Measurements from ENCODE around the gene ARL6IP5.
A peak's percentile ranks its signal among the peaks of the same experiment; 100 is the strongest.

The ARL6IP5 gene

DNA sequence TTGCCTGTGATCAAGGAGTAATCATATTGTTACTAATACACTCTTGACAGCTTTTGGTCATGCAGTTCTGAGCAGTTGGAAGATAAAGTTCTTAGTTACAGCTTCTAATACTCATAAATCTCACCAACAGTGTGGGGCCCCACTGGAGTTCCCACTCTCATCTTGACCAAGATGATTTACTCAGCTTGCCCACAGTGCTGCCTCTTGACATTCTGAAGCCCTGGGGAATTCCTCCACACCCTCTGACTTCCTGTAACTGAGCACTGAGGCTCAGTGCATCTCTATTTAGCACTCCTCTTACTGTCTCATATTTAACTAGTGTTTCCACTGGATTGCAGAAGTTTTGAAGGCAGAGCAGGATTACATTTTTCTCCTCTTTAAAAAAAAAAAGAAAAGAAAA is 1.9 kb upstream of the ARL6IP5 start:
- Histone ChIP-seq H3K4ac (ENCODE audit: low read depth, low read length) (no peak overlapping the region), H3K4me1 (ENCODE audit: control insufficient read depth, low read depth, low read length) (peaks cover 7% of the 10 kb centered on the region), H4K5ac (ENCODE audit: low read length) (no peak overlapping the region), H3K36me3 (ENCODE audit: control insufficient read depth, insufficient read depth, low read length) (no peaks in the 10 kb centered on the region), H2AK5ac (ENCODE audit: low read length) (no peak overlapping the region), H3K79me1 (ENCODE audit: low read length) (peaks cover 1% of the 10 kb centered on the region), H3K27me3 (ENCODE audit: insufficient read depth, low read length, poor library complexity) (no peaks in the 10 kb centered on the region), H3K23ac (ENCODE audit: low read length) (no peak overlapping the region), H3K27ac (ENCODE audit: low read depth, low read length) (no peak overlapping the region), H3K79me2 (ENCODE audit: control insufficient read depth, insufficient read depth, low read length) (peaks cover 11% of the 10 kb centered on the region), H2BK15ac (replicated peaks; ENCODE audit: low read depth) (no peak overlapping the region), H3K18ac (ENCODE audit: low read length) (no peak overlapping the region), H2BK120ac (ENCODE audit: low read depth, low read length) (no peak overlapping the region), H3K56ac (ENCODE audit: low read length) (no peak overlapping the region), H3K4me2 (ENCODE audit: low read length) (no peak overlapping the region), H4K8ac (ENCODE audit: low read depth, low read length) (no peak overlapping the region), H3K9ac (ENCODE audit: low read length) (no peak overlapping the region), H3K4me3 (ENCODE audit: low read length) (no peak overlapping the region), H2BK5ac (ENCODE audit: low read length) (no peak overlapping the region)
- DNase-seq: no peak

DNA sequence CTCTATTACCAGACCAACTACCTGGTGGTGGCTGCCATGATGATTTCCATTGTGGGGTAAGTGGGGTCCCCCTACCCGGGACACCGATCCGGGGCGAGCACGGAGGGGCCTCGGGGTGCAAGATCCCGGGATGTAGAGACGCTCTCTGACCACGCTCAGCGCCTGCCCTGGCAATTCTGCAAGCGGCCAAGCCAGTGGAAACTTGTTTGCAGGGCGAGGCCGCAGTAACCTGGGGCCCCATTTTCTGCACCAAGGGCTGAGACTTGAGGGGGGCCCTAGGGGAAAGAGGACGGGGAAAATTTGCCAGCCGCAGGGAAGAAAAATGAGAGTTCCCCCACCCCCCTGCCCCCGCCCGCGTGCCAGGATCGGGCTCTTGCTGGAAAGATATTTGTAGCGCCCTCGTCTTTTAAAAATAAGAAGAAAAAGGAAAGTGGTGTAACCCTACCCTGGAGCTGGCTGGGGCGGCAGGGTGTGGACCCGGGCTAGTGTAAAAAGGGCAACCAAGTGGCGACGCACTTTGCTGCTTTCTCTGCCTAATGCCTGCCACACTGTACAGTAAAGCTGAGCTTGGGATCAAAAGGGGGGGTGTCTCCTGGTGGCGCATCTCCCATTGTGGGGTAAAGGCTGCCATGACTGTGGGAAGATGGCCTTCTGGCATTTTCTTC is 563 bp downstream of the ARL6IP5 start:
- WGBS (ENCODE audit: extremely low coverage, insufficient coverage, low lambda C conversion rate): no CpG with 5 or more reads among the region's 26 CpGs

DNA sequence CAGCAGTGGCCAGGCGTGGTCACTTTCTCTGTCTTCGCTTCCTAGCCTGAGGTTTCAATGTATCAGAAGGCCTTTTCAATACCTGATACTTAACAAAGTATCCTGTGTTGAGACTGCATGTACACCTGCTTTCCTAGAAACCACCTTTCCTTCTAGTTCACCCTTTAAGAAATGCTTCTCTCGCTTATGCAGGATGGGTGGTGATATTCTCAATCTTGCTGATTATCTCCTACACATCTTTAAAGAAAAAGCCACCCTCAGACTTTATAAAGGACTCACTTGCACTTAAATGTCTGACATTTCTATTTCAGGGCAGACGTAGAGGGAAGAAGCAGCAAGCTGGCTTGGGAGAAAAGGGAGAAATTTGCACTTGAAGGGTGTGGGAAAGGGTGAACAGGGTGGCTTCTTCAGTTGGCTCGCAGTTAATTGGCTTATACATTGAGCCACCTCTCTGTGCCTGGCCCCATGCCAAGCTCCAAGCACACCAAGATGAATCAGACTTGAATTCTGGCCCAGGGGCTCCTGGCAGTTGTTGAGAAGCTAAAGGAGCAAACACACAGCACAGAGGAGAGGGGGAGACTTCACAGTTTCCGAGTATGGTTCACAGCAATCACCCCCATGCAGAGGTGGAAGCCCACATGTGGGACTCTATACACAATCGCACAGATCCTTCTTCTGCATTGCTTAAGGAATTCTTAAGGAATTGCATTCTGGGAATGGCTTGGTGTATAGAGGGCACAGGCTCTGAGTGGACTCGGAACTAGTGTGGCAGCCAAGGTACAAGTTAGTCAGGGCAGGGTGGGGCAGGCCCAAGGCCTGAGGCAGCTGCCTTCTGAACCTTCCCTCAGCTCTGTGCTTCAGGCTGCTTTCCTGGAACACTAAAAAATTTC is 1.3 kb downstream of the ARL6IP5 start:
- Histone ChIP-seq H3K4me2 (ENCODE audit: low read length) (peak overlapping the region; percentile 76), H4K8ac (ENCODE audit: low read depth, low read length) (no peak overlapping the region), H2BK120ac (ENCODE audit: low read depth, low read length) (no peak overlapping the region), H3K9ac (ENCODE audit: low read length) (peak overlapping the region; percentile 80), H4K5ac (ENCODE audit: low read length) (no peak overlapping the region), H3K4me1 (ENCODE audit: control insufficient read depth, low read depth, low read length) (peaks cover 9% of the 10 kb centered on the region), H3K27me3 (ENCODE audit: insufficient read depth, low read length, poor library complexity) (no peaks in the 10 kb centered on the region), H2BK5ac (ENCODE audit: low read length) (no peak overlapping the region), H3K79me2 (ENCODE audit: control insufficient read depth, insufficient read depth, low read length) (no peaks in the 10 kb centered on the region), H2AK5ac (ENCODE audit: low read length) (no peak overlapping the region), H3K4me3 (ENCODE audit: low read length) (peak overlapping the region; percentile 76), H3K36me3 (ENCODE audit: control insufficient read depth, insufficient read depth, low read length) (no peaks in the 10 kb centered on the region), H3K27ac (ENCODE audit: low read depth, low read length) (no peak overlapping the region), H3K4ac (ENCODE audit: low read depth, low read length) (no peak overlapping the region), H3K18ac (ENCODE audit: low read length) (peak overlapping the region; percentile 88), H3K56ac (ENCODE audit: low read length) (peak overlapping the region; percentile 70), H3K79me1 (ENCODE audit: low read length) (no peaks in the 10 kb centered on the region), H3K23ac (ENCODE audit: low read length) (no peak overlapping the region), H2BK15ac (replicated peaks; ENCODE audit: low read depth) (no peak overlapping the region)
- WGBS (ENCODE audit: extremely low coverage, insufficient coverage, low lambda C conversion rate): no CpG with 5 or more reads among the region's 8 CpGs
- no peak for DNase-seq

More for the DNA sequence above, 563 bp downstream of the ARL6IP5 start:
- Histone ChIP-seq H3K4me2 (ENCODE audit: low read length) (peak overlapping the region; percentile 76), H3K9ac (ENCODE audit: low read length) (peak overlapping the region; percentile 80), H3K79me2 (ENCODE audit: control insufficient read depth, insufficient read depth, low read length) (no peaks in the 10 kb centered on the region), H2BK5ac (ENCODE audit: low read length) (no peak overlapping the region), H2AK5ac (ENCODE audit: low read length) (no peak overlapping the region), H4K5ac (ENCODE audit: low read length) (no peak overlapping the region), H3K36me3 (ENCODE audit: control insufficient read depth, insufficient read depth, low read length) (no peaks in the 10 kb centered on the region), H3K27me3 (ENCODE audit: insufficient read depth, low read length, poor library complexity) (no peaks in the 10 kb centered on the region), H2BK120ac (ENCODE audit: low read depth, low read length) (peak overlapping the region; percentile 69), H3K23ac (ENCODE audit: low read length) (no peak overlapping the region), H2BK15ac (replicated peaks; ENCODE audit: low read depth) (no peak overlapping the region), H3K4me1 (ENCODE audit: control insufficient read depth, low read depth, low read length) (peaks cover 9% of the 10 kb centered on the region), H3K27ac (ENCODE audit: low read depth, low read length) (no peak overlapping the region), H3K79me1 (ENCODE audit: low read length) (no peaks in the 10 kb centered on the region), H3K18ac (ENCODE audit: low read length) (peak overlapping the region; percentile 88), H4K8ac (ENCODE audit: low read depth, low read length) (peak overlapping the region; percentile 58), H3K4me3 (ENCODE audit: low read length) (peak overlapping the region; percentile 76), H3K4ac (ENCODE audit: low read depth, low read length) (peak overlapping the region; percentile 81), H3K56ac (ENCODE audit: low read length) (peak overlapping the region; percentile 70)
- DNase-seq: no peak

DNA sequence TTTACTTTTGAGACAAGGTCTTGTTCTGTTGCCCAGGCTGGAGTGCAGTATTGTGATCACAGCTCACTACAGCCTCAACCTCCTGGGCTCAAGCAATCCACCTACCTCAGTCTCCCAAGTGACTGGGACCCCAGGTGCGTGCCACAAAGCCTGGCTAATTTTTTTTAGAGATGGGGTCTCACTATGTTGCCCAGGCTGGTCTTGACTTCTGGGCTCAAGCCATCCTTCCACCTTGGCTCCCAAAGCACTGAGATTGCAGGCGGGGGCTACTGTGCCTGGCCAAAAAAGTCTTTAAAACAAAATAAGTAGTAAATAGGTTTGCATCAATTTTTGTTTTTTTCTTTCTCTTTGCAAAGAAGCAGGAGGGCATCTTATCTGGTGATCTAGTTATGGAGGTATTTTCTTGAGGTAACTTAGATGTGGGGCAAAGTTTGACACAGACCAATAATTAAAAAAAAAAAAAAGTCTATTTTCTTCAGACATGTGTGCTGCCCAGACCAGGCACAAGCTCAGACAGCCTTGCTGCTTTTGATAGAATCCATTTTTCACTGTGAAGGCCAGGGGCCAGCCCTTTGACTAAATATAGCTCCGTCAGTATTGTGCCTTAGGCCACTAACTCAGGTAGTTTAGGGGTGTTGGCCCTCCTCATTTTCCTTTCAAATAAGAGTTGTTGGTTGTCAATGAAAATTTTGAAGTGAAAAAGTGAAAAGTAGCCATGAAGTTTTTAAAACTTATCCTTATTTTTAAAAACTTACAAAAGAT is 2.5 kb downstream of the ARL6IP5 start:
- no peak overlapping the region for H3K4me2 ChIP-seq (ENCODE audit: low read length)

DNA sequence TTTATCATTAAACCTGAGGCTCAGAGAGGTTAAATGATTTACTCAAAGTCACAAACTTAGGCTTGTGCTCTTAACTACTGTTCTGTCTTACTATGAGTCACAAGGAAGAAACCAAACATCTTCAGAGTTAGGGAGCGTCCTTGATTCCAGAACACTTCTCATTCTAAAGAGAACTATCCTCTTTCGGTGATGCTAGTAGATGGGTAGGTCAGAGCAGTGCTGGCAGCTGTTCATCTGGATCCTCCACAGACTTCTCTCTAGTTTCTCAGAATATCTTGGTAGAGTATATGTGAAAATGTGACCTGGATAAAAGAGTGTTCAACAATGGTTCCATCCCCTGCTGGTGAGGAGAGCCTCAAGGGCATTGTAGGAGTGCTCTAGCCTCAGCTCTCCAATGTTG is 3.3 kb downstream of the ARL6IP5 start:
- Histone ChIP-seq H3K36me3 (ENCODE audit: control insufficient read depth, insufficient read depth, low read length) (no peaks in the 10 kb centered on the region), H2BK15ac (replicated peaks; ENCODE audit: low read depth) (no peak overlapping the region), H3K56ac (ENCODE audit: low read length) (no peak overlapping the region), H3K18ac (ENCODE audit: low read length) (no peak overlapping the region), H3K9ac (ENCODE audit: low read length) (no peak overlapping the region), H3K4me1 (ENCODE audit: control insufficient read depth, low read depth, low read length) (peaks cover 9% of the 10 kb centered on the region), H4K5ac (ENCODE audit: low read length) (no peak overlapping the region), H3K79me2 (ENCODE audit: control insufficient read depth, insufficient read depth, low read length) (no peaks in the 10 kb centered on the region), H3K27me3 (ENCODE audit: insufficient read depth, low read length, poor library complexity) (no peaks in the 10 kb centered on the region), H3K4me3 (ENCODE audit: low read length) (no peak overlapping the region), H2AK5ac (ENCODE audit: low read length) (no peak overlapping the region), H3K23ac (ENCODE audit: low read length) (no peak overlapping the region), H2BK5ac (ENCODE audit: low read length) (no peak overlapping the region), H3K79me1 (ENCODE audit: low read length) (no peaks in the 10 kb centered on the region), H3K4me2 (ENCODE audit: low read length) (no peak overlapping the region), H3K4ac (ENCODE audit: low read depth, low read length) (no peak overlapping the region), H3K27ac (ENCODE audit: low read depth, low read length) (no peak overlapping the region), H2BK120ac (ENCODE audit: low read depth, low read length) (no peak overlapping the region), H4K8ac (ENCODE audit: low read depth, low read length) (no peak overlapping the region)
- DNase-seq: no peak
- WGBS (ENCODE audit: extremely low coverage, insufficient coverage, low lambda C conversion rate): no CpG with 5 or more reads among the region's 2 CpGs

More for the DNA sequence above, 2.5 kb downstream of the ARL6IP5 start:
- no peak overlapping the region for H3K56ac ChIP-seq (ENCODE audit: low read length)
- no peaks in the 10 kb centered on the region for H3K27me3 ChIP-seq (ENCODE audit: insufficient read depth, low read length, poor library complexity)
- no peak overlapping the region for H3K9ac ChIP-seq (ENCODE audit: low read length)
- H2BK15ac ChIP-seq (replicated peaks; ENCODE audit: low read depth): no peak overlapping the region
- no peak for DNase-seq
- H2BK5ac ChIP-seq (ENCODE audit: low read length): no peak overlapping the region
- no peak overlapping the region for H2BK120ac ChIP-seq (ENCODE audit: low read depth, low read length)
- no peaks in the 10 kb centered on the region for H3K36me3 ChIP-seq (ENCODE audit: control insufficient read depth, insufficient read depth, low read length)
- H2AK5ac ChIP-seq (ENCODE audit: low read length): no peak overlapping the region
- H3K79me1 ChIP-seq (ENCODE audit: low read length): no peaks in the 10 kb centered on the region
- H3K23ac ChIP-seq (ENCODE audit: low read length): no peak overlapping the region
- H3K18ac ChIP-seq (ENCODE audit: low read length): no peak overlapping the region
- no CpG with 5 or more reads among the region's 3 CpGs for WGBS (ENCODE audit: extremely low coverage, insufficient coverage, low lambda C conversion rate)
- H3K4me1 ChIP-seq (ENCODE audit: control insufficient read depth, low read depth, low read length): peaks cover 9% of the 10 kb centered on the region
- no peak overlapping the region for H3K27ac ChIP-seq (ENCODE audit: low read depth, low read length)
- H4K5ac ChIP-seq (ENCODE audit: low read length): no peak overlapping the region
- H3K4me3 ChIP-seq (ENCODE audit: low read length): no peak overlapping the region
- no peak overlapping the region for H4K8ac ChIP-seq (ENCODE audit: low read depth, low read length)
- H3K79me2 ChIP-seq (ENCODE audit: control insufficient read depth, insufficient read depth, low read length): no peaks in the 10 kb centered on the region
- H3K4ac ChIP-seq (ENCODE audit: low read depth, low read length): no peak overlapping the region

Data from mesendoderm (in vitro differentiated cells).